HG03432 (cell line): ENCODE measurements around the gene CLCN3.
"Not testable (repeated sequence)": the region's sequence is repeated elsewhere in the genome, so short reads cannot be mapped to it uniquely, and the experiment has no call there.

Experiments used
- ATAC-seq: cut with Tn5 transposase; IDR thresholded peaks from one replicate; pipeline ENCODE4 v1.9.1; 2021; ENCODE audit warnings: mild to moderate bottlenecking, moderate library complexity; ENCODE audit not compliant: unreplicated experiment

The CLCN3 gene

DNA sequence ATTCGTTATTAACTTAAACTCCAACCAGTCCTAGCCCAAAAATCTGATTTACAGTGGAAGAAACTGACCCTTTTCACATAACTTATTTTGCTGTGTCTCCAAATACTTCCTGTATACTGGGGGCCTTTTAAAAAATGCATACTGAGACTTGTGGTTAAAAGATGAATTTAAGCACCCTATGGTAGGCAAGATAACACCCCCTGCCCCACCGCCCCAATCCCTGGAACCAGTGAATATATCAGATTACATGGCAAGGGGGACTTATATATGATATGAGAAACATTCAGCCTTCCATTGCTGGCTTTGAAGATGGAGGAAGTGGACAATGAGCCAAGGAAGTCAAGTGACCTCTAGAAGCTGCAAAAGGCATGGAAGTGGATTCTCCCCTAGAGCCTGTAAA is 3.1 kb upstream of the CLCN3 start:
- no peak for ATAC-seq

DNA sequence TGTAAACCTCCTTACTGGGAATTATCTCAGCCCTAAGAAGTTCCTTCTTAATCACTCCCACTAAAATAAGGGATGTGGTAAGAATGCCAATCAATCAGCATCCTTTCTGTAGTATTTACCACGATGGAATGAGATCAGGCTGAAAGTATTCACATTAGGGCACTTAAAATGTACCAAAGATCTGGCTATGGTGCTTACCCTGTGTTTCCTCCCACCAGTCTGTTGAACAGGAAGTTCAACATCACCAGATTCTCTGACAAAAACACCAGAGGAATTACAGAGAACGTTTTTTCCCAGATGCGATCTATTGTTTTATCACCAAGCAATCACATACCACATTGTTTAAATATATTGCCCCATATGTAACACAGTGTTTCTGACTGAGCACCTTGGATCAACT is 2.1 kb upstream of the CLCN3 start:
- ATAC-seq: no peak

DNA sequence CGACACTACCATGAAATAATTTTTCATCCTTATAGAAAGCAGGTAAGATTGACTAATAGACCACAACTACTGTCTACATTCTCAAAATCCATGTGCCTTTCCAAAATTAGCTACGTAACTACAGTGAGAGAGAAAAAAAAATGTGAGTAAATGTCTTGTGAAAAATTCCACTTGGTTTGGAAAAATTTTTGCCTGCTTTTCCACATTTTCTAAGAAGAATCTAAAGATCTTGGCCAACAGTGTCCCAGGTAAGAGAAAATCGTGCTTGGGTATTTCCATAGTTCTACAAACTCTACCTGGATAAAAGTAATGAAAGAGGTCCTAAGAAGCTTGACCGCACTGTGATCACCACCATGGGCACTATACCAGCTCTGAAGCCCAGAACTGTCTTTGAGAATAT is 1.4 kb upstream of the CLCN3 start:
- ATAC-seq: no peak

DNA sequence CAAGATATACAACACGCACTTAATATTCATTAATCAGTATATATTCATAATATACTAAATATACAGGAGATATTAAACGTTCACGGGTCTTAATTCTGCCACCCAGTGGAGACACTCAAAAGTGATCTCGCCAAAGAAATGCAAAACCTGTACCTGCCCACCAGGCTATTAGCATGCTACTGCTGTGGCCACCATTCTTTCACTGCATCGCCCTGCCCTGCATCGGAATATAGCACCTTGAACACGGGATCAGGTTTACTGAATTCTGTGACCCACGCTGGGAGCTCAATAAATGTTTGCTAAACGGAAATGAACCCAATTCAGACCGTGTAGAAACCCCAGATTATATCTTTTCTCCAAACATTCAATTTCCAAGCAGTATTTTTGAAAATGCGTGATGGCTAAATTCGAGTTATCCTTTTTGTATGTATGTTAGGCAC is 840 bp upstream of the CLCN3 start:
- ATAC-seq: peak; percentile 40

DNA sequence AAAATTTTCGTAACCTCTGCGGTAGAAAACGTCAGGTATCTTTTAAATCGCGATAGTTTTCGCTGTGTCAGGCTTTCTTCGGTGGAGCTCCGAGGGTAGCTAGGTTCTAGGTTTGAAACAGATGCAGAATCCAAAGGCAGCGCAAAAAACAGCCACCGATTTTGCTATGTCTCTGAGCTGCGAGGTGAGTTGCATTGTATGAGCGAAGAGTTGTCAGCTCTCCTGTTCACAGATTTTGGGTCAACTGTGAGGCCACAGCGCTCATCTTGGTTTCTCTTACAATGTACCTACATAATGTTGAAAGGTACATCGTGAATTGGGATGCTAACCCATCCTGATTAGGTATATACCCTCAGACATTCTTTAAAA is 486 bp downstream of the CLCN3 start:
- ATAC-seq: no peak

DNA sequence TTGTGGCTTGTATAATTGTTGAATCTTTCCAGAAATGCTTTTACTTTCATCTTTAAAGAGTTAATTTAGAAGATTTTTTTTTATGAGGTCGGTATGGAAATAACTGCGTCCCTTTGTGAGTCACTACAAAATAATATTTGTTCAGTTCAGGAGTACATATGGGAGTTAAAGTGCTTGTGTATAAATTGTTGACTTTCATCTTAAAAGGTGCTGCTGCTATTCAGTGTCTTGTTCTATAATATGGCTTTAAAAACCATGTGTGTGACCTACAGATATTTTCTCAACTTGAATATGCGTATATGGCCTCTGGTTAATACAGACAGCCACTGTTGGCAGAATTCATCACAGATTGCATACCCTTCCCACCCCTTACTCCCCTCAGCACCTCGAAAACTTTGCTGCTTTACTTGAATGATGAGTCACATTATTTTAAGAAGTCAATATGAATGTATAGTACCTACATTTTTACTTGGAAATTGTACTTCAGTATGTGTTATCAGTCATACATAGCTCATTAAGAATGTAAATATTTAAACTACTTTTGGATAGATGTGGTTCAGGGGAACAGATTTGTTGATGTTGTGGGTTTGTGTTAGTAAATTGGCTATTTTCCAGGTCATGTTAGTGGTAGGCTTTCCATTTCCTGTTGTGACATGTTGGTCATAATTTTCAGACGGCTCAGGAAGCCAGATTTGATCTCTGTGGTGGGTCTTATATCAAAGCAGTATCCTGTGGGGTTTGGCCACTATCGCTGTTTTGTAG is 1.5 kb downstream of the CLCN3 start:
- peak; percentile 7 for ATAC-seq

DNA sequence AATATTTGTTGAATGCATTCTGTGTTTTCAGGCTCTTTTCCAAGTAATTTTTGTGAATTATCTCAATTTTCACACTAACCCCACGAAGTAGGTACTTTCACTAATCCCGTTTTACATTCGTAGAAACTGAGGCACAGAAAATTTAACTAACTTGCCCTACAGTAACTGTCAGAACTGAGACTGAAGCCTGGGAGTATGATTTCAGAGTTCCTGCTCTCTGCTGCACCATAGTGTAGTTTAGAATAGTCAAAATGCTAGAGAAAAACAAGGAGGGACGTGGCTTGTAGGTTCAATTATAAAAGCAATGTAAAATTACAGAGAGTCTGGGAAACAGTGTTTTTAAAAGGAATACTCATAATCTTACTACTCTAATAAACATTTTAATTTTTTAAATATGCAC is 2.2 kb downstream of the CLCN3 start:
- ATAC-seq: no peak

DNA sequence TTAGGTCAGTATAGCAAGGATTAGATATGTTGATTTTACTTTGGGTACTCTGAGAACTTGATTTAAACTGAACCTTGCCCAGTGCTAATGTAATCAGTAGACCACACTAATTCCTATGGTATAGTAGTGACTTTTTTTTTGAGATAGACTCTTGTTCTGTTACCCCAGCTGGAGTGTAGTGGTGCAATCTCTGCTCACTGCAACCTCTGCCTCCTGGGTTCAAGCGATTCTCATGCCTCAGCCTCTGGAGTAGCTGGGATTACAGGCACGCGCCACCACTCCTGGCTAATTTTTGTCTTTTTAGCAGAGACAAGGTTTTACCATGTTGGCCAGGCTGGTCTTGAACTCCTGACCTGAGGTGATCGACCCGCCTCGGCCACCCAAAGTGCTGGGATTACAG is 3.6 kb downstream of the CLCN3 start:
- ATAC-seq: not testable (repeated sequence)

DNA sequence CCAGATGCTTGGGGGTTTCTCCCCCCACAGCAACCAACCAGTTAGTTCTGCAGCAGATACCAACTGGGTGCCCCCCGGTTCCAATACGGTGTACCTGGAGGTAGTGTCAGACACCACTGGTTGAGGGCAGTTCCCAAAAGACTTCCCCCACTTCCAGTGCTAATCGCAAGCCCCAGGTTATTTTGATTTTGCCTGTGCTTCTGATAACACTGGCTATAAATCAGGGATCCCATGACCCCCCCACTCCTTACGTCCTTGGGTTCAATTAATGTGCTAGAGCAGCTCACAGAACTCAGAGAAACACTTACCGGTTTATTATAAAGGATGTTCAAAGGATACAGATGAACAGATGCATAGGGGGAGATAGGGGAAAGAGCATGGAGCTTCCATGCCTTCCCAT is 5.5 kb downstream of the CLCN3 start:
- ATAC-seq: no peak

DNA sequence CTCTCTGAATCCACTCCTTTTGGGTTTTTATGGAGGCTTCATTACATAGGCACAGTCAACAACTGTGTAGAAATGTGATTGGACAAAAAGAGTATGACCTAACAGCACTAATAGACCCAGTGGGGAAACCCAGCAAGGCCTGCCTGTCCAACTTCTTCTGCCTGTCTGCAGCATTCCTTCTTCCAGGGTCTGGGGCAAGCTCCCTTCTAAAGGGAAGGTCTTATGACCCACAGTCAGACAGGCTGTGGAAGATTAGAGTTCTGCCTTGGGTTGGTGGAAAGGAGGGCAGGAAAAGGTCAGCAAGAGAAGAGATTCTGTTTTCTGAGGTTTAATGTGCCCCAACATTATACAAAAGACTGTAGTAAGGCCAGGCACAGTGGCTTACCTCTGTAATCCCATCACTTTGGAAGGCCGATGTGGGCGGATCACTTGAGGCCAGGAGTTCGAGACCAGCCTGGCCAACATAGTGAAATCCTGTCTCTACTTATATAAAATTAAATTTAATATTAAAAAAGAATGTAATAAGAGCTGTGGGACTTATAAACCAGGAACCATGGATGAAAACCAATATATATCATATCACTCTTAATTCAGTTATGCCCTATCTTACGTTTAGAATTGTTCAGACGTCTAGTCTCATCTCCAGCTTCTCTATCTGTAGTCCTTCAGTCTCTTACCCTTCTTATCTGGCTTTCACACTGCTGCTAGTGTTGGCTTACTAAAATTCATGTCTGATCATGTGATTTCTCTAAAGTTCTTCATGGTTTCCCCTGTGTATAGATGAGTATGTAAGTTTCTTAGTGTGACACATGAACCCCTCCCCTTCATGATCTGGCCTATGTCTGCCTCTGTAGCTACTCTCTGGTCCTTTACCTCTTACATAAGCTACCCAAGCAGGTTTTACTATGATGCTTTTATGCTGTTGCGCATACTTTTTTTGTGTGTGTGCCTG is 6.2 kb downstream of the CLCN3 start:
- ATAC-seq: no peak

DNA sequence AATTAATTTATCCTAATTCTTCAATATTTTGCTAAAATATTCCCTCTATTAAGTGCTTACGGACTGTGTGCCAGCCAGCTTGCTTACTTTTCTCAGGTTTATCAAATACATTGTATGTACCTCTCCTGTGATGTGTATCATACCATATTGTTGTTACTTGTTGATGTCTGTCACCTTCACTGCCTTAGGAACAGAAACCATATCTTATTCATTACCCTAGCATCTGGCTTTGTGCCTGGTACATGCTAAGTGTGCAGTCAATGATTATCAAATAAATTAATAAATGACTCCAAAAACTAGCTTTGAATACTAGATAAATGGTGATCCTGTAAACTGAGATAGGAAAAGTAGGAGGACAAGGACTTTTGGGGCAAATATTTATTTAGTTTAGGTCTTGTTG is 6.9 kb downstream of the CLCN3 start:
- peak; percentile 55 for ATAC-seq

DNA sequence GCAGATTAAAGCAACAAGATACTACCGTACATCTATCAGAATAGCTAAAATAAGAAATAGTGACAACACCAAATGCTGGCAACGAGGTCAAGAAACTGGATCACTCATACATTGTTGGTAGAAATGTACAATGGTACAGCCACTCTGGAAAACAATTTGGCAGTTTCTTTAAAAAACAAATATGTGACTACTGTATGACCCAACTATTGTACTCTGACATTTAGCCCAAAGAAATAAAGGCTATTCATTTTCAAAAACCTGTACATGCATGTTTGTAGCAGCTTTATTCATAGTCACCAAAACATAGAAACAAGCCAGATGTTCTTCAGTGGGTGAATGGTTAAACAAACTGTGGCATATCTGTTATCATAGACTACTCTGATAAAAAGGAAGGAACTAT is 8.2 kb downstream of the CLCN3 start:
- ATAC-seq: no peak

DNA sequence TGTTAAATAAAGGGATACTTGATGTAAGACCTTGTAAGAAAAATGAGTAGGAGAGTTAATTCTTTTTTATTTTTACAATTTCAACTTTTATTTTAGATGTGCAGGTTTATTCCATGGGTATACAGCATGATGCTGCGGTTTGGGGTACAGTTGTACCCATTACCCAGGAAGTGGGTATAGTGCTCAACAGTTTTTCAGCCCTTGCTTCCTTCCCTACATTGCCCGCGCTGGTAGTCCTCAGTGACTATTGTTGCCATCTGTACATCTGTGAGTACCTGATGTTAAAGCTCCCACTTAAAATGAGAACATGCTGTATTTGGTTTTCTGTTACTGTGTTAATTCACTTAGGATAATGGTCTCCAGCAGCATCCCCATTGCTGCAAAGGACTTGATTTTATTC is 9.7 kb downstream of the CLCN3 start:
- ATAC-seq: no peak

DNA sequence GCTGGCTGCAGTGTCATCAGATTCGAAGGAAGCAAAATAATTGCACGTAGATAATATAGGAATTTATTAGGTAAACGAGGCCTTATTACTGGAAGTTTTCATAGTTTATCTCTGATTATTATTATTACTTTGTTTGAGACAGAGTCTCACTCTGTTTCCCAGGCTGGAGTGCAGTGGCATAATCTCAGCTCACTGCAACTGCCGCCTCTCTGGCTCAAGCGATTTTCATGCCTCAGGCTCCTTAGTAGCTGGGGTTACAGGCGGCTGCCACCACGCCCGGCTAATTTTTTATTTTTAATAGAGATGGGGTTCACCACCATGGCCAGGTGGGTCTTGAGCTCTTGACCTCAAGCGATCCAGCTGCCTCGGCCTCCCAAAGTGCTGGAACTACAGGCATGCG is 12.5 kb downstream of the CLCN3 start:
- ATAC-seq: no peak

DNA sequence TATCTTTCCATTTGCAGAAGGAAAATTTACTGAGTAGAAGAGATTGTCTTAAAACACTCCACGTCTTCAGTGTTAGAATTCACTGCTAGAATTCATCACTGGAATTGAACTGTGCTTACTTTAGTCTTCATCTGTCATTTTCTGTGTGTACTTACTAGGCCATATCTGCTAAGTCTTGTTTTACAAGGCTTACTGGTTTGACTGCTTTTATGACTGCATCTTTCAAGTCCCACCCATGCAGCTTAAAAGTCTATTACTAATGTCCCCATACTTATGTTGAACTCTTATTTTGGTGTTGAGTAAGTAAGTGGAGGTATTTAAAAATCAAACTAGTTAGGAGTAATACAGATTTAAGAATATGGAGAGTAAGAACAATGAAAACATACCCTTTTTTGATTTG is 14.6 kb downstream of the CLCN3 start:
- no peak for ATAC-seq

DNA sequence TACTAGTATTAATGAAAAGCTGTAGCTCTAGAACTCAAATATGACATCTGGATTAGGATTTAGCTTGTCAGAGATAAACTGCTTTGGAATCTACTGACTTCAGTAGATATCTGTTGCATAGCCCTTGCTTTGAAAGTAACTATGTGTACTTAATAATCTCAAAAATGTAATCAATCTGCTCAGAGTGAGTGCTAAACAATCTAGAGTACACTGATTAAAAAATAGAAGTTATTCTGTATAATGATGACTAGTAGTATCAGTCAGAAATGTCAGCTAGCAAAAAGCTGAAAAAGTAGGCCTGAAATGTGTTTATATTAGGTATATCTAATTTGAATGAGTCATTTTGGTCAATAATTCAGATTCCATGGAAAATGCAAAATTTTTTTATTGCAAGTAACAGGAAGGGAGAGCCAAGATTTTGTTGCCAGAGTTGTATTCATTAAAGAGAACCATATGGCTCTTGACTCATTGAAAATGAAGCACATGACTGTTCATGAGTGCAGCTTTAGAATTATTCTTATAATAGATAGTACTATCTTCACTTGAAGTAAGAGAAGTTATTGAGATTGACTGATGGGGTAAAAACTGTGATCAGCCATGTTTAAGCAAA is 20.0 kb downstream of the CLCN3 start:
- ATAC-seq: no peak

DNA sequence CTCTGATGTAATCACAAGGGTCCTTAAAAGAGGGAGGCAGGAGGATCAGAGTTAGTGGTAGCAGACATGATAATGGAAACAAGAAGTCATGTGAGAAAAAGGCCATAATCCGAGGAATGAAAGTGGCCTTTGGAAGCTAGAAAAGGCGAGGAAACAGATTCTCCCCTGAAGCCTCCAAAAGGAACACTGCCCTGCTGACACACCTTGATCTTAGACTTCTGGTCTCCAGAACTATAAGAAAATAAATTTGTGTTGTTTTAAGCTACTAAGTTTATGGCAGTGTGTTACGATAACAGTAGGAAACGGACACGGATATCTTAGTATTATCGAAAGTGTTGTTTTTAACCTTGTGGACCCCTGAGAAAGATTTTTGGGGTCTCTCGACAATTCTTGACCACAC is 24.4 kb downstream of the CLCN3 start:
- ATAC-seq: no peak

DNA sequence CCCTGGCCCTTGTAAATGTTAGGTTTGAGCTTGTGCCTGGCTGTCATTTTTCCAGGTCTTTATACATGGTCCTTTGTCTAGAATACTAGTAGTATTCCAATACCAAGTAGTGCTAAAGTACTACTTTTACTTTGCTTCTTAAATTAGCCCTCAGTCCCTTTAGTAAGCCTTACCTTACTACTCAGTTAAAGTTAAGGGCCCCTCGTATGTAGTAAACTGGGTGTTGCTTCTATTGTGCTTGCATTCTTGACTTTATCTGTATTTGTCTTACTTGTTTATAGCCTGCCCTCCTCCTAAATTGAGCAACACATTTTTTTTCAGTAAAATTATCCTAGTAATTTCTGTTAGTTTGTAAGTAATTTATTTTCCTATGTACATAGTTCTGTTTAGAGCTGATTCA is 25.2 kb downstream of the CLCN3 start:
- ATAC-seq: no peak

DNA sequence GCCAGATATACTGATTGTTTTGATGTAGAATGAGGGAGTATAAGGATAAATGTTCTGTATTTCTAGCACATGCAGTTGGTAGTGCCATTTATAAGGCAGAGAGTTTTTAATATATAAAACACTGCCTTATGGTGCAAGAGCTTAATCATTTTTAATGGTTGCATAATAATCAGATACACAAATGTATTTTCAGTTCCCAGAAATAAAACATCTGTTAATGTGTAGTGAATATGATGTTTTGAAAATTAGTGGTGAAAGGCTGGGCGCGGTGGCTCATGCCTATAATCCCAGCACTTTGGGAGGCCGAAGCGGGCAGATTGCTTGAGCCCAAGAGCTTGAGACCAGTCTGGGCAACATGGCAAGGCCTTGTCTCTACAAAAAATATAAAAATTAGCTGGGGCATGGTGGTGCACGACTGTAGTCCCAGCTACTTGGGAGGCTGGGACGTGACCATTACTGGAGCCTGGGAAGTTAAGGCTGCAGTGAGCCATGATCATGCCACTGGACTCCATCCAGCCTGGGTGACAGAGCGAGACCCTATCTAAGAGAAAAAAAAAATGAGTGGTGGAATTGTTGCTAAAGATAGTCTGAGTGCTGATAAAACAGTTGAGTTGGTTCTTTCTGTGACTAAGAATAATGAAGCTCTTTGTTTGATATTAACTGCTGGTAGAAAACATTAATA is 29.3 kb downstream of the CLCN3 start:
- no peak for ATAC-seq

DNA sequence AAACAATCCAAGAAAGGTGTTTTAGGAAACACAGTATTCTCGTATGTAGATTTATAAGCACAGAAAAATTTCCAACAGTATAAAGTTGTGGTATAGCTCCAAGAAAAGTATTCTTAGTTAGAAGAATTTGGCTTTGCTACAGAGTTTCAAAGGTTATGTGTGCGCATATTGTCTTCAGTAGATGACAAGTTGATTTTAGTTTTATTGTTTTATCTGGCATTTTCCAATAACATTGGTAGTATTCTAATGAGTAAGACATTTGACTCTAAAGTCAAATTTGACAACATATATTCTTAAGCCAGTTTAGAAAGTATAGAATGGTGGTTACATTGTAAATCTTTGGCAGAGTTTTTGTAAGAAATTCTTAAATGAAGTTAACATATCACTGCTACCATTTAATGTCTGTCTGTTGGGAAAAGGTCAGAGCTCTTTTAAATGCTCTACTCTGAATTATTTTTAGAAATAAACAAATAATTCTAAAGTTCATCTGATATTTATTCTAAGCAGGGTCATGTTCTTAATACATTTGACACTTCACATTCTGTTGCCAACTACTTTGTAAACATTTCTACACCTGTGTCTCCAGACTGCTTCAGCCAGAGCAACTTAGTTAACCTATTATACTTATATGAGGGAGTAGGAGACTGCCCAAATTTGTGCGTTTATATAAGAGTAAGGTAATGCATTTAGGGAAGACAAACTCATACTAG is 30.0 kb downstream of the CLCN3 start:
- ATAC-seq: no peak

DNA sequence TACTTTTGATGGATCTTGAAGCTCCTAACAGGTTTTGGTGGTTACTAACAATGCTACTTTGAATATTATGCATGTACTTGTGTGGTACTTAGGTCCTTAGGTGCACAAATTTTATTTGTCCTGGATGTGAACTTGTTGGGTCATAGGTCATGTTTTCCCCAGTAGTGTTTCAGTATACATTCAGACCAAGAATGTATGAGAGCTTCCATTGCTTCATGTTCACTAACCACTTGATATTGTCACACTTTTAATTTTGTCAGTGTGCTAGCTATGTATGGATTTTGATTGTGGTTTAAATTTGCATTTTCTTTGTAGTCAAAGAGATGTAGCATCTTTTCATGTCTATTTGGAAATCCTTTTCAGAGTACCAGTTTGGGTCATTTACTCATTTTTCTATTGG is 32.2 kb downstream of the CLCN3 start:
- ATAC-seq: no peak
